Hepatocyte (in vitro differentiated cells): ENCODE data around the gene GCLC. TPM values are rescaled to one million over a fixed set of nuclear protein-coding genes. Genes with fewer than 3 reads are reported as not detected.
A peak's percentile ranks its signal among the peaks of the same experiment; 100 is the strongest.

ENCODE experiments used
- DNase-seq: peaks from one replicate; pipeline ENCODE4 v3.0.0-alpha.2; 2016; ENCODE audit warnings: low spot score
- H2AFZ ChIP-seq: fragments of 200-600 bp; sonication (generic); 2 replicates; pipeline ENCODE4 v1.6.0; 2016; ENCODE audit warnings: antibody characterized with exemption, mild to moderate bottlenecking
- H3K27ac ChIP-seq: fragments of 200-600 bp; sonication (generic); 2 replicates; pipeline ENCODE4 v1.5.1; 2016; ENCODE audit warnings: mild to moderate bottlenecking
- H3K27me3 ChIP-seq: fragments of 200-600 bp; sonication (generic); 2 replicates; pipeline ENCODE4 v1.6.1; 2016
- H3K36me3 ChIP-seq: fragments of 200-600 bp; sonication (generic); replicated peaks from 2 replicates; pipeline ENCODE4 v1.5.1; 2016; ENCODE audit warnings: low read depth; ENCODE audit not compliant: insufficient read depth
- H3K4me1 ChIP-seq: fragments of 200-600 bp; sonication (generic); 2 replicates; pipeline ENCODE4 v1.5.1; 2016; ENCODE audit warnings: mild to moderate bottlenecking, moderate library complexity; ENCODE audit not compliant: insufficient read depth
- H3K4me2 ChIP-seq: fragments of 200-600 bp; sonication (generic); 2 replicates; pipeline ENCODE4 v1.6.0; 2016
- H3K4me3 ChIP-seq: fragments of 200-600 bp; sonication (generic); 2 replicates; pipeline ENCODE4 v1.5.1; 2016; ENCODE audit warnings: mild to moderate bottlenecking
- H3K79me2 ChIP-seq: fragments of 200-600 bp; sonication (generic); 2 replicates; pipeline ENCODE4 v1.6.0; 2017; ENCODE audit warnings: mild to moderate bottlenecking
- H3K9me2 ChIP-seq: fragments of 200-600 bp; sonication (generic); replicated peaks from 2 replicates; pipeline ENCODE4 v1.6.0; 2017; ENCODE audit warnings: mild to moderate bottlenecking; ENCODE audit not compliant: insufficient read depth
- H3K9me3 ChIP-seq: fragments of 200-600 bp; sonication (generic); 2 replicates; pipeline ENCODE4 v1.5.1; 2016; ENCODE audit warnings: low read depth, mild to moderate bottlenecking
- H4K20me1 ChIP-seq: fragments of 200-600 bp; sonication (generic); 2 replicates; pipeline ENCODE4 v1.6.0; 2016; ENCODE audit warnings: mild to moderate bottlenecking; ENCODE audit not compliant: insufficient read depth, poor library complexity, severe bottlenecking
- EZH2 ChIP-seq: fragments of 200-600 bp; sonication (generic); IDR thresholded peaks from 2 replicates; pipeline ENCODE4 v1.6.1; 2016; ENCODE audit warnings: antibody characterized with exemption, mild to moderate bottlenecking, borderline replicate concordance
- EZH2phosphoT487 ChIP-seq: fragments of 200-600 bp; sonication (generic); IDR thresholded peaks from one replicate; pipeline ENCODE4 v1.6.1; 2018; ENCODE audit warnings: antibody characterized with exemption, mild to moderate bottlenecking, low read depth, moderate library complexity; ENCODE audit not compliant: unreplicated experiment, severe bottlenecking
- WGBS: methylation state at CpG from one replicate; pipeline ENCODE4 v1.1.6; 2016; ENCODE audit warnings: low lambda C conversion rate; ENCODE audit errors: missing lambda C conversion rate; 5-methylcytosine and 5-hydroxymethylcytosine counted together
- polyA plus RNA-seq: library from polyadenylated mRNA; unstranded; fragments of >200 nt; fragmentation: Nextera tagmentation; extraction: Ambion mirVana; gene quantifications from 2 replicates; pipeline ENCODE4 v1.2.1, GENCODE V29; 2016
- total RNA-seq: library from RNA; depleted of rRNA; stranded (reverse); fragments of >200 nt; gene quantifications from 2 replicates; pipeline ENCODE4 v1.2.3, GENCODE V29; 2014
- TF ChIP-seq, protein P1 (sequence below): fragments of 200-600 bp; sonication (generic); IDR thresholded peaks from 2 replicates; pipeline ENCODE4 v1.5.1; 2016; ENCODE audit warnings: antibody characterized with exemption, mild to moderate bottlenecking; ENCODE audit not compliant: poor library complexity

The GCLC gene
- total and polyA plus RNA-seq, 2 experiments from 2014 or later: 21.9 to 52.6 TPM

DNA sequence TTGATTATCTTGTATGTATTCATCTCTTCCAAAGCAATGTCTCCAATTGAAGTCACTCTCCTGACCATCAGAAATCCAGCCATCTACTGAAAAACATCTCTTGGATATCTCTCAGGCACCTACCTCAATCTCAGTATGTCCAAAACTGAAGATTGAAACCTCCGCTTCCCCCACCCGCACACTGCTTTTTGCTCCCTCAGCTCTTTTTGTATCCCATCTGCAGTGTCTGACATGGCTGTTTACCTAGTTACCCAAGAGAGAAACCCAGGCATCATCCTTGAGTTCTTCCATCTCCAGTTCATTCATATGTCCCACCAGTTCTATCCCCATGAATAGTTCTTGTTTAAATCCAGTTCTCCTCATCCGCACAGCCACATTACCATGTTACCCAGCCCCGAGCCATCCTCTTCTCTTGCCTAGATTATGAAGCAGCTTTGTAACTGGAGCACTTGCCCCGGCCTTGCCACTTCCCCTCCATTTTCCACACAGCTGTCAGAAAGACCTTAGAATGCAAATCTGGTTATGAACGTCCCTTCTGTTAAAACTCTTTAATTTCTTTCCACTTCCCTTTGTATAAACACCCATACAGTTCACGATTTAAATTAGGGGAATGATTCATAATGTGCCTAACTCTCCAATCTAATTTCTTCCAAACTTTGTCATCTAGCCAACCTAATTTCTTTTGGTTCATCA, 40.5 kb upstream of the GCLC start:
- no peak for DNase-seq

DNA sequence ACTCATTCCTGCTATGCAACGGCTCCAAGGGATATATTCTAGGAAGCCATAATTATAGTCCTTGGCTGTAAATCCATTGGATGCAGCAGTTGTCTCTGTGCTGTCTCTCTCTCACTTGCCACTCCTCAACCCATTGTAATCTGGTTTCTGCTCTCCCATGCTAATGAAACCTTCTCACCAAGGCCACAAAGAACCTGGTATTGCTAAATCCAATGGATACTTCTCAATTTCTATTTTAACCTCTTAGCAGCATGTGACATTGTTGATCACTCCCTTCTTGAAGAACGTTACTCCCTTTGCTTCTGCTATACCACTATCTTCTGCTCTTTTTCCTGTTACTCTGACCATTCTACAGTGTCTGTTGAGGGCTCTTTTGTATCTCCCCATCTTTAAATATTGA, 39.8 kb upstream of the GCLC start:
- WGBS: 80% methylated on average over 2 of the region's 2 CpGs
- H3K9me3 ChIP-seq: no peaks in the 10 kb centered on the region

More for the DNA sequence above, 40.5 kb upstream of the GCLC start:
- no peak overlapping the region for H3K27ac ChIP-seq
- H3K79me2 ChIP-seq: no peaks in the 10 kb centered on the region
- peaks cover 19% of the 10 kb centered on the region for H3K4me1 ChIP-seq
- TF ChIP-seq EZH2phosphoT487: no peak
- no peak overlapping the region for H2AFZ ChIP-seq
- no peaks in the 10 kb centered on the region for H4K20me1 ChIP-seq
- no peaks in the 10 kb centered on the region for H3K9me3 ChIP-seq
- H3K27me3 ChIP-seq: no peaks in the 10 kb centered on the region
- H3K36me3 ChIP-seq: no peaks in the 10 kb centered on the region
- no peaks in the 10 kb centered on the region for H3K9me2 ChIP-seq
- H3K4me2 ChIP-seq: no peak overlapping the region
- WGBS: 96% methylated on average over 7 of the region's 7 CpGs
- no peak overlapping the region for H3K4me3 ChIP-seq

DNA sequence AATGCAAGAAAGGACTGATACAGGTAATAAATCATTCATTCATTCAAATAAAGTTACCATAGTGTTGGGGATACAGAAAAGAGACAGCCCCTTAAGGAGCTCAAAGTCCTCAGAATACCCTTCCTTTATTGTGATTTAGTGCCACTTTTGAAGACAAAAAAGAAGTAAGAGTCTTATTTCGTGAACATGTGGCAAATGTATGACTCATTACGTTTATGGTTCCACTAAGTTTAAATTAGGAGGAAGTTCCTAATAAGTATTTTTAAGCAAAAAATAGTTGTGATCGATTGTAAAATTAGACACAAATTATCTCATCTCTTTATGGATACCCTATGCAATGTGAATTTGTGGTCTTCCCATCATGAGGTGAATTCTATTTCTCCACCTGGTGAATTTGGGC, 38.5 kb upstream of the GCLC start:
- WGBS: 94% methylated on average over 3 of the region's 3 CpGs
- no peaks in the 10 kb centered on the region for H4K20me1 ChIP-seq

More for the DNA sequence above, 39.8 kb upstream of the GCLC start:
- Histone ChIP-seq H3K27ac (peak overlapping the region; percentile 13), H3K27me3 (no peaks in the 10 kb centered on the region), H3K9me2 (no peaks in the 10 kb centered on the region), H3K4me2 (peak overlapping the region; percentile 13), H2AFZ (no peak overlapping the region), H3K4me1 (peaks cover 19% of the 10 kb centered on the region), H4K20me1 (no peaks in the 10 kb centered on the region), H3K79me2 (no peaks in the 10 kb centered on the region), H3K4me3 (no peak overlapping the region), H3K36me3 (no peaks in the 10 kb centered on the region)
- no peak for DNase-seq
- TF ChIP-seq EZH2phosphoT487 (no peak), EZH2 (no peak)
- TF ChIP-seq, protein P1, sequence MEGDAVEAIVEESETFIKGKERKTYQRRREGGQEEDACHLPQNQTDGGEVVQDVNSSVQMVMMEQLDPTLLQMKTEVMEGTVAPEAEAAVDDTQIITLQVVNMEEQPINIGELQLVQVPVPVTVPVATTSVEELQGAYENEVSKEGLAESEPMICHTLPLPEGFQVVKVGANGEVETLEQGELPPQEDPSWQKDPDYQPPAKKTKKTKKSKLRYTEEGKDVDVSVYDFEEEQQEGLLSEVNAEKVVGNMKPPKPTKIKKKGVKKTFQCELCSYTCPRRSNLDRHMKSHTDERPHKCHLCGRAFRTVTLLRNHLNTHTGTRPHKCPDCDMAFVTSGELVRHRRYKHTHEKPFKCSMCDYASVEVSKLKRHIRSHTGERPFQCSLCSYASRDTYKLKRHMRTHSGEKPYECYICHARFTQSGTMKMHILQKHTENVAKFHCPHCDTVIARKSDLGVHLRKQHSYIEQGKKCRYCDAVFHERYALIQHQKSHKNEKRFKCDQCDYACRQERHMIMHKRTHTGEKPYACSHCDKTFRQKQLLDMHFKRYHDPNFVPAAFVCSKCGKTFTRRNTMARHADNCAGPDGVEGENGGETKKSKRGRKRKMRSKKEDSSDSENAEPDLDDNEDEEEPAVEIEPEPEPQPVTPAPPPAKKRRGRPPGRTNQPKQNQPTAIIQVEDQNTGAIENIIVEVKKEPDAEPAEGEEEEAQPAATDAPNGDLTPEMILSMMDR: no peak

DNA sequence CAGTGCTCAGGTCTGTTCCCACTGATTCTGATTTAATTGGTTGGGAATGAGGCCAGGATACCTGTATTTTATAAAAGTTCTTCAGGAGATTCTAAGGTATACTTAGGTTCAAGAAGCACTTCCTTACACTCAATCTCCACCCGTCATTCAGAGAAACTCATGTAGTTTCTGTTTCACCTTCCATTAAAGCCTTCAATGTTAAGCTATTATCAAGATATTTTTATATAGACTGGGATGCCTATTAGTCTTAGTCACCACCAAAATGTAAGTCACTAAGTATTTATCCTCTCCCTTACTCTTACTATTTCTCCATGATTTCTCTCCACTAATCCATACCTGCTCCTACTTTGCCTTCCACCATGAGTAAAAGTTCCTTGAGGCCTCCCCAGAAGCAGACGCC, 38.1 kb upstream of the GCLC start:
- Histone ChIP-seq H3K9me2 (no peaks in the 10 kb centered on the region), H3K36me3 (no peaks in the 10 kb centered on the region), H3K27ac (peak overlapping the region; percentile 33), H4K20me1 (no peaks in the 10 kb centered on the region), H3K79me2 (no peaks in the 10 kb centered on the region), H3K27me3 (no peaks in the 10 kb centered on the region), H3K4me2 (peak overlapping the region; percentile 49), H2AFZ (no peak overlapping the region), H3K4me1 (peaks cover 19% of the 10 kb centered on the region), H3K4me3 (no peak overlapping the region), H3K9me3 (no peaks in the 10 kb centered on the region)
- TF ChIP-seq EZH2phosphoT487: no peak
- no peak for TF ChIP-seq EZH2
- TF ChIP-seq, protein P1: no peak
- no peak for DNase-seq
- WGBS: 86% methylated on average over 2 of the region's 2 CpGs

More for the DNA sequence above, 38.5 kb upstream of the GCLC start:
- no peaks in the 10 kb centered on the region for H3K9me2 ChIP-seq
- no peak for TF ChIP-seq EZH2
- TF ChIP-seq, protein P1: no peak
- TF ChIP-seq EZH2phosphoT487: no peak
- no peak overlapping the region for H3K27ac ChIP-seq
- no peaks in the 10 kb centered on the region for H3K36me3 ChIP-seq
- H3K4me1 ChIP-seq: peaks cover 19% of the 10 kb centered on the region
- H2AFZ ChIP-seq: no peak overlapping the region
- H3K4me3 ChIP-seq: no peak overlapping the region
- no peaks in the 10 kb centered on the region for H3K79me2 ChIP-seq
- no peaks in the 10 kb centered on the region for H3K9me3 ChIP-seq
- H3K27me3 ChIP-seq: no peaks in the 10 kb centered on the region
- no peak for DNase-seq
- H3K4me2 ChIP-seq: no peak overlapping the region
